ENCODE results near the gene ZDHHC1. TPM values are rescaled to one million over a fixed set of nuclear protein-coding genes. Genes with fewer than 3 reads are reported as not detected.

Gene ZDHHC1
- total and polyA plus RNA-seq, 2 donors (not counting 3 experiments of a cell fraction or from before 2014, with no cell fraction given) = 11.4 to 14.4 TPM

- Histone ChIP-seq H3K4me2 (ENCODE audit: insufficient read depth, low read length) (no peak overlapping the region), H2AFZ (ENCODE audit: low read depth, low read length) (no peak overlapping the region), H3K4me1 (ENCODE audit: control insufficient read depth, extremely low read depth, insufficient read depth, low read length) (peaks cover 2% of the 10 kb centered on the region), H3K9me3 (replicated peaks; ENCODE audit: control insufficient read depth, insufficient read depth, low read length) (no peaks in the 10 kb centered on the region), H3K79me2 (ENCODE audit: control insufficient read depth, insufficient read depth, low read length) (no peaks in the 10 kb centered on the region), H3K4me3 (replicated peaks in 1 of 3; ENCODE audit: insufficient read depth in 1 of 3, low read depth in 1 of 3, low read length in 3 of 3) (no peak overlapping the region), H4K20me1 (replicated peaks; ENCODE audit: control insufficient read depth, extremely low read depth, insufficient read depth, low read length) (no peaks in the 10 kb centered on the region), H3K9me1 (replicated peaks; ENCODE audit: control insufficient read depth, extremely low read depth, insufficient read depth, low read length) (no peaks in the 10 kb centered on the region), H3K27ac (ENCODE audit: insufficient read depth, low read depth, low read length) (no peak overlapping the region), H3K36me3 (ENCODE audit: control insufficient read depth in 2 of 2, extremely low read depth in 1 of 2, insufficient read depth in 2 of 2, low read length in 2 of 2) (no peaks in the 10 kb centered on the region), H3K27me3 (ENCODE audit: control insufficient read depth in 2 of 2, insufficient read depth in 2 of 2, low read length in 2 of 2) (peaks cover 0 to 2% of the 10 kb centered on the region in 2 experiments), H3K9ac (replicated peaks; ENCODE audit: extremely low read depth, insufficient read depth, low read length) (no peak overlapping the region)
- no peak for FAIRE-seq
- dilution Hi-C loops (cut with MboI; ENCODE audit: extremely low pct_ligation_motif_present, low sequenced_read_pairs) = no loop called here
- POLR2A ChIA-PET = no interaction called here
- DNase-seq (ENCODE audit: low read depth, low spot score) = no peak
- intact Hi-C loops (cut with micrococcal nuclease) = no loop called here
- CTCF ChIA-PET = interaction anchor here (1.2 to 2.3 kb wide), 5 partner anchors 7 to 42 kb away, joined by 4 to 9 read pairs (median 5); partner anchors contain the start of genes KCTD19 and LRRC36
- BruUV-seq (replicated peaks) = no TSS peak
- TF ChIP-seq POLR2A (IDR thresholded peaks at IDR 0.05; ENCODE audit: low read depth, low read length) (no peak), FOS (IDR thresholded peaks at IDR 0.05; ENCODE audit: borderline replicate concordance, insufficient read depth, low read length) (no peak), GATA2 (IDR thresholded peaks at IDR 0.05; ENCODE audit: insufficient read depth, insufficient read length, low read depth, low read length) (no peak), POLR2AphosphoS5 (IDR thresholded peaks at IDR 0.05; ENCODE audit: insufficient read depth, low read depth, low read length) (no peak), EZH2 (IDR thresholded peaks at IDR 0.05; ENCODE audit: borderline replicate concordance, low read depth, low read length, severe bottlenecking) (no peak), MAX (IDR thresholded peaks at IDR 0.05; ENCODE audit: insufficient read depth, insufficient read length) (no peak), CTCF (IDR thresholded peaks at IDR 0.05; ENCODE audit: extremely low read depth in 1 of 2, insufficient read depth in 1 of 2, low read depth in 1 of 2, low read length in 2 of 2) (no peak), JUN (IDR thresholded peaks at IDR 0.05; ENCODE audit: borderline replicate concordance, insufficient read depth, insufficient read length, low read depth) (no peak), MYC (IDR thresholded peaks at IDR 0.05; ENCODE audit: low read depth, low read length) (no peak)
Measured at GRCh38 chr16:67357561-67357960, 58.7 kb downstream of the ZDHHC1 start.
